GM21515 (cell line): ENCODE data around the gene CCHCR1.

Source experiments
- ATAC-seq: cut with Tn5 transposase; IDR thresholded peaks from one replicate; pipeline ENCODE4 v1.9.1; 2021; ENCODE audit not compliant: unreplicated experiment

The CCHCR1 gene

GRCh38 chr6:31130751-31131150 is 26.9 kb downstream of the CCHCR1 start:
- ATAC-seq: no peak

- ATAC-seq: no peak
Measured at GRCh38 chr6:31129130-31129529, 28.5 kb downstream of the CCHCR1 start.

GRCh38 chr6:31128093-31128676 is 29.4 kb downstream of the CCHCR1 start:
- ATAC-seq: no peak

- ATAC-seq: no peak
Measured at GRCh38 chr6:31126396-31127175, 31.0 kb downstream of the CCHCR1 start.

GRCh38 chr6:31125586-31126363 is 31.8 kb downstream of the CCHCR1 start:
- ATAC-seq: no peak

GRCh38 chr6:31125162-31125561 is 32.4 kb downstream of the CCHCR1 start:
- ATAC-seq: no peak

- ATAC-seq: no peak
Measured at GRCh38 chr6:31122791-31123706, 34.6 kb downstream of the CCHCR1 start.

GRCh38 chr6:31121131-31121790 is 36.3 kb downstream of the CCHCR1 start:
- no peak for ATAC-seq

- ATAC-seq: no peak
Measured at GRCh38 chr6:31120151-31120915, 37.3 kb downstream of the CCHCR1 start, which contains the start of gene CDSN. TSS of gene CDSN (minus strand) at chr6:31120446. CDS start at chr6:31120419, 27 bp downstream.

GRCh38 chr6:31118178-31118577 is 39.4 kb downstream of the CCHCR1 start:
- no peak for ATAC-seq

- no peak for ATAC-seq
Measured at GRCh38 chr6:31116661-31117385, 40.8 kb downstream of the CCHCR1 start.

- no peak for ATAC-seq
Measured at GRCh38 chr6:31115941-31116560, 41.6 kb downstream of the CCHCR1 start.

- ATAC-seq: no peak
Measured at GRCh38 chr6:31114970-31115849, 42.4 kb downstream of the CCHCR1 start.

- ATAC-seq: no peak
Measured at GRCh38 chr6:31114541-31114878, 43.1 kb downstream of the CCHCR1 start, which contains the start of gene PSORS1C1. TSS of gene PSORS1C1 (plus strand) at chr6:31114800. CDS start at chr6:31129633, 14,833 bp downstream.

GRCh38 chr6:31113861-31114540 is 43.6 kb downstream of the CCHCR1 start:
- ATAC-seq: no peak

- no peak for ATAC-seq
Measured at GRCh38 chr6:31112478-31112877, 45.1 kb downstream of the CCHCR1 start, which contains the start of gene C6orf15. TSS of gene C6orf15 (minus strand) at chr6:31112575. CDS start at chr6:31112555, 20 bp downstream.

- no peak for ATAC-seq
Measured at GRCh38 chr6:31111712-31112111, 45.9 kb downstream of the CCHCR1 start.
